ENCODE measurements around the gene EYA4.

DNA sequence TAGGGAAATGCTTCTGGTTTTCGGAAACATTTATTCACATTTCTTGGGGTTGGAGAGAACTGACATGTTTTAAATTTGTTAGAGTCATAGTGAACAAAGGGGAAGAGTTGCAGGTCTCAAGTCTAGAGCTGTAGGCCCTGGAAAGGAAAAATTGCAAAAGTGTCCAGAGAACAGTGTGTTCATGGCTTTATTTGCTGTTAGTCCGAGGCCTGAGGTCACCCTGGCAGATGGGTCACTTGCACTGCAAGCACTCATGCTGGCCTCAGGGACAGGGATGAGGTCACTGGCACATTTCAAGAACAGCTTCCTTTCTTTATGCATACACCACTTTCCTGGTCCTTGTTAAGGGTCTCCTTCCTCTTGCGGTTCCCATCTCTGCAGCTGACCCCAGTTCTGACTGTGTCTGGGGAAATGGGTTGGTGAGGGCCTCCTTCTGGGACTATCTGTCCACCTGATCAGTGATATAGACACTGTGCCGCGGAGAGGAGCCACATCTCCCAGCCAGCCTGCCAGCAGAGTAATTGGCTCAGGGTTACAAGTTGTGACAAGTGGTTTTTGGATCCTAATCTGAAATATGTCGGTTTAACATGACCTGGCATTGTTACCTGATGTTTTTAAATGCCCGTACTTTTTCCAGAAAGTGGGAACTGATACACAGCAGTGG is 194.0 kb downstream of the EYA4 start:
- no peak for TF ChIP-seq EZH2 (optimal IDR thresholded peaks at IDR 0.05; ENCODE audit: low read depth, low read length)
- TF ChIP-seq, protein P1, sequence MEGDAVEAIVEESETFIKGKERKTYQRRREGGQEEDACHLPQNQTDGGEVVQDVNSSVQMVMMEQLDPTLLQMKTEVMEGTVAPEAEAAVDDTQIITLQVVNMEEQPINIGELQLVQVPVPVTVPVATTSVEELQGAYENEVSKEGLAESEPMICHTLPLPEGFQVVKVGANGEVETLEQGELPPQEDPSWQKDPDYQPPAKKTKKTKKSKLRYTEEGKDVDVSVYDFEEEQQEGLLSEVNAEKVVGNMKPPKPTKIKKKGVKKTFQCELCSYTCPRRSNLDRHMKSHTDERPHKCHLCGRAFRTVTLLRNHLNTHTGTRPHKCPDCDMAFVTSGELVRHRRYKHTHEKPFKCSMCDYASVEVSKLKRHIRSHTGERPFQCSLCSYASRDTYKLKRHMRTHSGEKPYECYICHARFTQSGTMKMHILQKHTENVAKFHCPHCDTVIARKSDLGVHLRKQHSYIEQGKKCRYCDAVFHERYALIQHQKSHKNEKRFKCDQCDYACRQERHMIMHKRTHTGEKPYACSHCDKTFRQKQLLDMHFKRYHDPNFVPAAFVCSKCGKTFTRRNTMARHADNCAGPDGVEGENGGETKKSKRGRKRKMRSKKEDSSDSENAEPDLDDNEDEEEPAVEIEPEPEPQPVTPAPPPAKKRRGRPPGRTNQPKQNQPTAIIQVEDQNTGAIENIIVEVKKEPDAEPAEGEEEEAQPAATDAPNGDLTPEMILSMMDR (IDR thresholded peaks at IDR 0.05; ENCODE audit: low read length): no peak

All from MM.1S (cell line).